HCT116 (cell line): ENCODE data around the gene EGFR. TPM values are rescaled to one million over a fixed set of nuclear protein-coding genes. Genes with fewer than 3 reads are reported as not detected.

Experiments used
- ATAC-seq: fragments of 200-7000 bp; cut with Tn5 transposase; 2 replicates; pipeline ENCODE4 v1.9.1; 2020; ENCODE audit warnings: mild to moderate bottlenecking, moderate library complexity
- BruUV-seq: library from RNA; stranded (reverse); fragments of 400-500 nt; replicated peaks from 2 replicates; lab custom pipeline; 2021; lab: Mats Ljungman, UMichigan
- CTCF ChIA-PET: fragments of 300-600 bp; sonication (Branson Sonifier 250); formaldehyde crosslinking; loops from one replicate; lab custom pipeline; 2021; ENCODE audit warnings: antibody characterized with exemption; lab: Charles Lee
- POLR2A ChIA-PET: fragments of 300-600, 350-600 bp; sonication (Branson Sonifier 250); formaldehyde crosslinking; loops from one replicate; lab custom pipeline; 2021; ENCODE audit warnings: antibody characterized with exemption; lab: Charles Lee
- RAD21 ChIA-PET, 2 experiments: fragments of 300-600 bp; sonication (Branson Sonifier 250); formaldehyde crosslinking; loops; one replicate each; lab custom pipeline; 2023; ENCODE audit warnings: low total read pairs in 2 of 2; ENCODE audit not compliant: uncharacterized antibody in 2 of 2, unreplicated experiment in 2 of 2, low non-redundant PET in 1 of 2; lab: Charles Lee
- DNase-seq: peaks from one replicate; pipeline ENCODE4 v3.0.0-alpha.2; 2010; ENCODE audit warnings: low read depth, low spot score
- H2AFZ ChIP-seq: fragments of 200-600 bp; shearing (Covaris generic), sonication (generic); 2 replicates; pipeline ENCODE4 v1.6.1; 2017; ENCODE audit warnings: low read depth, mixed run types, mixed read lengths, antibody characterized with exemption, low read length; ENCODE audit not compliant: poor library complexity, severe bottlenecking
- H3K27ac ChIP-seq: 2 replicates; pipeline ENCODE4 v1.5.1; 2012; ENCODE audit warnings: low read depth, low read length
- H3K27me3 ChIP-seq: fragments of 200-600 bp; sonication (generic); 2 replicates; pipeline ENCODE4 v1.6.1; 2016; ENCODE audit warnings: mixed run types, low read length, mixed read lengths; ENCODE audit not compliant: insufficient read depth
- H3K36me3 ChIP-seq, 2 experiments: fragments of 200-500 bp in 1 of 2; fragments of 200-600 bp in 1 of 2; sonication (Bioruptor generic) in 1 of 2; sonication (generic) in 1 of 2; 2 replicates each; pipeline versions ENCODE4 v1.5.1 to v1.6.1; 2014 to 2016; ENCODE audit warnings: low read length in 2 of 2, inconsistent platforms in 1 of 2, mixed read lengths in 1 of 2, mixed run types in 1 of 2; ENCODE audit not compliant: insufficient read depth in 2 of 2, control insufficient read depth in 1 of 2
- H3K4me1 ChIP-seq, 2 experiments: fragments of 200-600 bp in 1 of 2; sonication (generic) in 1 of 2; 2 replicates each; pipeline versions ENCODE4 v1.5.1 to v1.6.1; 2012 to 2017; ENCODE audit warnings: low read length in 2 of 2, inconsistent platforms in 1 of 2, mild to moderate bottlenecking in 1 of 2, mixed read lengths in 1 of 2, mixed run types in 1 of 2, moderate library complexity in 1 of 2; ENCODE audit not compliant: insufficient read depth in 2 of 2, control insufficient read depth in 1 of 2
- H3K4me2 ChIP-seq: fragments of 200-600 bp; sonication (generic); 2 replicates; pipeline ENCODE4 v1.6.1; 2017; ENCODE audit warnings: mixed run types, low read length, mixed read lengths
- H3K4me3 ChIP-seq, 2 experiments: fragments of 200-600 bp in 1 of 2; sonication (generic) in 1 of 2; replicated peaks in 1 of 2; 2 replicates each; pipeline ENCODE4 v1.5.1; 2011 to 2016; ENCODE audit warnings: low read length in 2 of 2, control low read depth in 1 of 2, low read depth in 1 of 2, mild to moderate bottlenecking in 1 of 2, mixed read lengths in 1 of 2, mixed run types in 1 of 2
- H3K79me2 ChIP-seq: fragments of 200-600 bp; sonication (generic); 2 replicates; pipeline ENCODE4 v1.6.1; 2017; ENCODE audit warnings: mild to moderate bottlenecking, mixed run types, low read length, moderate library complexity, mixed read lengths; ENCODE audit not compliant: insufficient read depth
- H3K9ac ChIP-seq: fragments of 200-600 bp; sonication (generic); 2 replicates; pipeline ENCODE4 v1.6.1; 2016; ENCODE audit warnings: low read length, mixed read lengths
- H3K9me2 ChIP-seq: fragments of 200-600 bp; sonication (generic), shearing (Covaris generic); 2 replicates; pipeline ENCODE4 v1.6.1; 2017; ENCODE audit warnings: mixed run types, mild to moderate bottlenecking, moderate library complexity; ENCODE audit not compliant: insufficient read depth
- H3K9me3 ChIP-seq, 2 experiments: fragments of 200-500 bp in 1 of 2; fragments of 200-600 bp in 1 of 2; sonication (Bioruptor generic) in 1 of 2; sonication (generic) in 1 of 2; 2 replicates each; pipeline ENCODE4 v1.6.1; 2014 to 2017; ENCODE audit warnings: low read length in 2 of 2, mixed read lengths in 2 of 2, inconsistent platforms in 1 of 2, low read depth in 1 of 2, mild to moderate bottlenecking in 1 of 2, mixed run types in 1 of 2, moderate library complexity in 1 of 2; ENCODE audit not compliant: control insufficient read depth in 1 of 2, insufficient read depth in 1 of 2
- H4K20me1 ChIP-seq: fragments of 200-600 bp; sonication (generic), shearing (Covaris generic); 2 replicates; pipeline ENCODE4 v1.6.1; 2017; ENCODE audit warnings: mixed run types, mild to moderate bottlenecking, moderate library complexity; ENCODE audit not compliant: insufficient read depth
- CEBPB ChIP-seq: IDR thresholded peaks from 2 replicates; pipeline ENCODE4 v1.6.1; 2012; ENCODE audit warnings: low read depth
- FOSL1 ChIP-seq: IDR thresholded peaks from 2 replicates; pipeline ENCODE4 v1.6.1; 2012; ENCODE audit warnings: low read depth
- POLR2A ChIP-seq: IDR thresholded peaks from 2 replicates; pipeline ENCODE4 v1.7.0; 2011; ENCODE audit warnings: borderline replicate concordance; ENCODE audit not compliant: insufficient read depth, insufficient read length; ENCODE audit errors: extremely low read depth
- REST ChIP-seq: IDR thresholded peaks from 2 replicates; pipeline ENCODE4 v1.6.1; 2012; ENCODE audit warnings: low read depth
- ZBTB33 ChIP-seq: IDR thresholded peaks from 2 replicates; pipeline ENCODE4 v1.6.1; 2011; ENCODE audit warnings: mild to moderate bottlenecking, low read length, moderate library complexity; ENCODE audit not compliant: insufficient replicate concordance; ENCODE audit errors: extremely low read depth
- ZNF274 ChIP-seq: fragments of 200-500 bp; sonication (Bioruptor generic); IDR thresholded peaks from 2 replicates; pipeline ENCODE4 v1.6.1; 2014; ENCODE audit warnings: mild to moderate bottlenecking, low read depth, low read length, inconsistent platforms
- intact Hi-C: fragments of 100-400 bp; cut with micrococcal nuclease; formaldehyde crosslinking; loops from 2 replicates; pipeline ENCODE4 v1.10.0; 2022
- total RNA-seq: library from RNA; stranded (reverse); gene quantifications from one replicate; pipeline ENCODE4 v1.2.1, GENCODE V29; 2021; ENCODE audit not compliant: unreplicated experiment
- TF ChIP-seq, protein P1 (sequence below): IDR thresholded peaks from 2 replicates; pipeline ENCODE4 v1.6.1; 2012

EGFR gene
- total RNA-seq, 1 experiment from 2014 or later: 71.5 TPM

- TF ChIP-seq, protein P1, sequence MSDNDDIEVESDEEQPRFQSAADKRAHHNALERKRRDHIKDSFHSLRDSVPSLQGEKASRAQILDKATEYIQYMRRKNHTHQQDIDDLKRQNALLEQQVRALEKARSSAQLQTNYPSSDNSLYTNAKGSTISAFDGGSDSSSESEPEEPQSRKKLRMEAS: no peak
These were observed 35.1 kb downstream of the EGFR start (continued) for GRCh38 chr7:55053651-55054571.

- peaks cover 0 to 62% of the 10 kb centered on the region in 2 experiments; a peak in 3 of 4 replicates for H3K4me1 ChIP-seq
- no TSS peak for BruUV-seq
- ATAC-seq: no peak
These were observed 35.9 kb downstream of the EGFR start for GRCh38 chr7:55054758-55055157.

DNA sequence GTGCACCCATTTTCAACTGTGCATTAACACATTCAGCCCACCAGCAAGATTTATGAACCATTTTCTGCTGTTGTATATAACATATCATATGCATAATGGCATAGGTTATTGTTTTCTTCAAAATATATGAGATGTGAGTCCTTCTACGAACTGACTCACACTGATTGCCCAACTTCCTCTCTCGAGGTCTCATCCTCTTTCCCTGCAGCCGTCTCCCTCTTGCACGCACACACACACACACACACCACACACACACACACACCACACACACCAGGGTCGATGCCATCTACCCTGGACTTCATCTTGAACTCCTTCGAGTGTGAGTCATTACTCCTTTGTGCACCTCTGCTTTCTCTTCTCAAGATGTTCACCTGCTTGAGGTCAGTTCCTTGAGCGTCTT, 36.7 kb downstream of the EGFR start:
- ChIA-PET CTCF (no interaction called here), POLR2A (no interaction called here), RAD21 (no interaction called here)
- no peak for ATAC-seq
- no TSS peak for BruUV-seq
- TF ChIP-seq CEBPB (no peak), FOSL1 (no peak), REST (no peak), ZBTB33 (no peak), POLR2A (no peak)
- TF ChIP-seq, protein P1: no peak
- Histone ChIP-seq H3K79me2 (peaks cover 97% of the 10 kb centered on the region), H3K9me3 (no peaks in the 10 kb centered on the region), H4K20me1 (no peaks in the 10 kb centered on the region), H3K9me2 (no peaks in the 10 kb centered on the region), H3K9ac (no peak overlapping the region), H3K27ac (no peak overlapping the region), H2AFZ (no peak overlapping the region), H3K4me1 (peaks cover 0 to 60% of the 10 kb centered on the region in 2 experiments; a peak in 3 of 4 replicates), H3K4me3 (no peak overlapping the region), H3K27me3 (no peaks in the 10 kb centered on the region), H3K36me3 (no peaks in the 10 kb centered on the region; a peak in 1 of 4 replicates), H3K4me2 (no peak overlapping the region)
- intact Hi-C loops: no loop called here
- DNase-seq: no peak

More at GRCh38 chr7:55054758-55055157, 35.9 kb downstream of the EGFR start:
- Histone ChIP-seq H4K20me1 (no peaks in the 10 kb centered on the region), H3K79me2 (peaks cover 96% of the 10 kb centered on the region), H3K27me3 (no peaks in the 10 kb centered on the region), H3K36me3 (no peaks in the 10 kb centered on the region; a peak in 1 of 4 replicates), H3K9ac (no peak overlapping the region), H3K4me3 (no peak overlapping the region), H3K4me2 (no peak overlapping the region), H3K27ac (no peak overlapping the region), H3K9me2 (no peaks in the 10 kb centered on the region), H2AFZ (no peak overlapping the region), H3K9me3 (no peaks in the 10 kb centered on the region)
- ChIA-PET RAD21 (no interaction called here), CTCF (no interaction called here), POLR2A (no interaction called here)
- DNase-seq: no peak
- TF ChIP-seq ZNF274: no peak
- intact Hi-C loops: no loop called here
